Cardiac muscle cell (in vitro differentiated cells and primary cell): Measurements from ENCODE around the gene AUTS2. TPM values are rescaled to one million over a fixed set of nuclear protein-coding genes. Genes with fewer than 3 reads are reported as not detected.

Experiments used
- DNase-seq, 2 donors: peaks; one replicate each; pipeline versions ENCODE4 v3.0.0 to v3.0.0-alpha.2; 2010 to 2017; ENCODE audit warnings: low read depth in 1 of 2, low spot score in 1 of 2
- H3K27ac ChIP-seq: fragments of 200-600 bp; sonication (generic); 2 replicates; pipeline ENCODE4 v1.5.1; 2016
- H3K27me3 ChIP-seq: fragments of 200-600 bp; sonication (generic); 2 replicates; pipeline ENCODE4 v1.6.0; 2016; ENCODE audit warnings: control low read depth
- H3K36me3 ChIP-seq: fragments of 200-600 bp; sonication (generic); 2 replicates; pipeline ENCODE4 v1.5.1; 2016; ENCODE audit warnings: control low read depth
- H3K4me1 ChIP-seq: fragments of 200-600 bp; sonication (generic); 2 replicates; pipeline ENCODE4 v1.8.1; 2017; ENCODE audit warnings: low read depth, mild to moderate bottlenecking, mixed run types
- H3K4me3 ChIP-seq: fragments of 200-600 bp; sonication (generic); 2 replicates; pipeline ENCODE4 v1.5.1; 2016; ENCODE audit warnings: mild to moderate bottlenecking
- H3K9me3 ChIP-seq: fragments of 200-600 bp; sonication (generic); 2 replicates; pipeline ENCODE4 v1.5.1; 2017; ENCODE audit warnings: low read depth, mild to moderate bottlenecking, control low read depth
- CTCF ChIP-seq: IDR thresholded peaks from 2 replicates; pipeline ENCODE4 v1.5.1; 2012; ENCODE audit warnings: low read depth, mild to moderate bottlenecking, low read length
- polyA plus RNA-seq: library from polyadenylated mRNA; unstranded; fragments of >200 nt; fragmentation: Nextera tagmentation; extraction: Ambion mirVana; gene quantifications from 2 replicates; pipeline ENCODE4 v1.2.1, GENCODE V29; 2016
- total RNA-seq: library from RNA; depleted of rRNA; stranded (reverse); fragments of >200 nt; gene quantifications from 2 replicates; pipeline ENCODE4 v1.2.3, GENCODE V29; 2016

Gene AUTS2
- total and polyA plus RNA-seq, 2 experiments from 2014 or later = 41.0 to 45.5 TPM

DNA sequence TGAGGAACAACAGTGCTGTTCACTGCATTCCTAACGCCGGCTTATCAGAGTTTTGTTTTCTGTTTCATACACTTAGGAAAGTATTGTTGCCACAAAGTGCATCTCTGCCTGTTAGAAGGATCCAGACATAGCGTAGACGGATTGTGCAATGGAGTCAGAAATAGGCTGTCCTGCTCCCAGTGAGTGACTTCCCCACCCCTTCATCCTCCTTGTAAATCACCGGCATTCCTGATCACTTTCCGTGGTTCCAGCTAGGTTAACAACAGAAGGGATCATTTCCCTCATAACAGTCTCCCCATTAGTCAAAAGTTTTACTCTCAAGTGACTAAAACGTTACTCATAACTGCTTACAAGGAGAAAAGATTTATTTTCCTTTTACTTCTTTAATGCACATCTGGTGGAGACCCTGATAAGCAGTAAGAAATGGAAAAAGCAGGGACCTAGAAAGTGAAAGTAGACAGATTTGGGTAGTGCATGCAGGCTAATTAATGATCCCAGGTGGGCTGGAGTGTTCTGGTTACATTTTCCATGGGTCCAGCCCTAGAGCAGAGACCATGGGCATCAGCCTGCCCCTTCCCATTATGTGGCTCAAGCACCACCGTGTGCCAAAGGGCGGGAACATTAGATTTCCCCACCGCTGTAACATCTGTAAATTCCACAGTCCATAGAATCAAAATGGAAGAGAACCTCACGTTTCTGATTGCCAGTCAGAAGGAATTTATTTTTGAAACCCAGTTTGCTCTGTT lies 1138.6 kb downstream of the AUTS2 start:
- TF ChIP-seq CTCF = no peak
- Histone ChIP-seq H3K4me3 (no peak overlapping the region), H3K27ac (no peak overlapping the region)

DNA sequence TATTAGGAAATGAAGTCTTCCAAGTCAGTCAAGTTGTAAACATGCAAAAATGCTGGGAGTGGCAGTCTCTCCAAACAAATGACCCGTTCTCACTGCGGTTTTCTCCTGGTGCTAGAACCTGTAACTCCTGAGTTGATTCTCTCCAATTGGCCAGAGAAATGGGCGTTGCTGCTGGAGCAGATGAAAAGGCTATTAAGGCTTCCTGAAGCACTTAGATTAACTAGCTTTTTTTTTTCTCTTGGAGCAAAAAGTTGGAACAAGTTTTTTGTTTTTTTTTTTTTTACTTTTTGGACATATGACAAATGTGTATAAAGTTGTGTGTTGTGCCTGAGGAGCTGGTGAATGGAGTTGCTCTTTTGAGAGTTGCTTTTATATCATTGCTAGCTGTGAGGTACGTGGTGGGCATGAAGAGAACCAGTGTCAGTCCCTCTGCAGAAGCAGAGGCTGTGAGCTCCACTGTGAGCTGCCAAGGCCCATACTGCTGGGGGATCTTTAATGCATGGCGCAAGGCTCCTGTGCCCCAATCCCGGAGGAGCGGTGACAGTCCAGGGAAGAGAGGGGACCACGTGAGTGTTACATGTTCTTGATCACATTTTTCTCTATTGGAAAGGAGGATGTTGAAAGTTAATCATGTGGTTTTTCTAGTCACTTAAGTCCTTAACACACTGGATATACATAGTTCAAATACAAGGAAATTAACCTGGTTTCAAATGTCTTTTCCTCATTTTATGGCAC lies 1140.0 kb downstream of the AUTS2 start:
- Histone ChIP-seq H3K36me3 (no peaks in the 10 kb centered on the region), H3K27me3 (no peaks in the 10 kb centered on the region), H3K4me1 (peaks cover 18% of the 10 kb centered on the region), H3K27ac (no peak overlapping the region), H3K4me3 (no peak overlapping the region), H3K9me3 (no peaks in the 10 kb centered on the region)
- peak in 1 of 2 donors; percentile 32 for DNase-seq
- no peak for TF ChIP-seq CTCF

More for the DNA sequence above, 1138.6 kb downstream of the AUTS2 start:
- peak in 1 of 2 donors; percentile 82 for DNase-seq
- Histone ChIP-seq H3K9me3 (no peaks in the 10 kb centered on the region), H3K36me3 (no peaks in the 10 kb centered on the region), H3K27me3 (no peaks in the 10 kb centered on the region), H3K4me1 (peaks cover 18% of the 10 kb centered on the region)

- DNase-seq = no peak
- H3K36me3 ChIP-seq = no peaks in the 10 kb centered on the region
- no peak overlapping the region for H3K4me3 ChIP-seq
- no peaks in the 10 kb centered on the region for H3K9me3 ChIP-seq
- peaks cover 12% of the 10 kb centered on the region for H3K4me1 ChIP-seq
- H3K27ac ChIP-seq = no peak overlapping the region
- no peak for TF ChIP-seq CTCF
- no peaks in the 10 kb centered on the region for H3K27me3 ChIP-seq
Observed at GRCh38 chr7:70739646-70740210, 1141.5 kb downstream of the AUTS2 start.

GRCh38 chr7:70741666-70742065 lies 1143.4 kb downstream of the AUTS2 start:
- Histone ChIP-seq H3K4me3 (no peak overlapping the region), H3K36me3 (no peaks in the 10 kb centered on the region), H3K27ac (no peak overlapping the region), H3K4me1 (peaks cover 3% of the 10 kb centered on the region), H3K27me3 (no peaks in the 10 kb centered on the region), H3K9me3 (no peaks in the 10 kb centered on the region)
- no peak for TF ChIP-seq CTCF
- no peak for DNase-seq

DNA sequence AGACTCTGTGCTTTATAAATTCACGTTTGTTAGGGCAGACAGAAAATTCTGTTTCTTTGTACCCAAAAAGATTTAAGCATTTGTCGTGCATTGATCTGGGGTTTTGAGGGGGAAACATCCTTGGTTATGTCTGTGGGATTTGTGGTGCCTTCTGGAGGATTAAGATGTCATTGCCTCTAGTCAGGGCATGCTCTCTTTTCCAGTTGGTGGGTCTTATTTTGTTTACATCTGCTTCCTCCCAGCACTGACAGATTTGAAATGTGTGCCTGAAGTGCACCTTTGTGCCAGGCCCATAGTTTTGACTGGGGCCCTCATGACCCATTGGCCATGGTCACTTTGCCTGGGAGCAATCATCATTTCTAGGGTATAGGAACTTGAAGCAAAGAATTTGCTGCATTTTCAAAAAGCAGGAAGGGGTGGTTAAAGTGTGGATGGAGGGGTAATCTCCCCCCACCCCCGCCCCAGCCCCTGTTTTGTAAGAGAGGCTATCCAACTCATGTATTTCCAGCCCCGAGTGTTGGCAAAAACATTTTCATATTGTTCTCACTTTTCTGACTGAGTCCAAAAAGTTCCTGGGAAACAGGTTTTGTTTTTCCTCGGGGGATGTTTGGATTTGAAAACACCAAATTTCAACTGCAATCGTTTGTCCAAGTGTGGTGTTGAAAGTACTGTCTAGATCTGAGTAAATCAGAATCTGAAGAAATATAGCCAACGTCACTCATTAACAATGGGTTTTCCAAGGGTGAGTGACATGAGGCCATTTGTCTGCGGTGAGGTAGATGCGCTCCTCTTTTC lies 1145.5 kb downstream of the AUTS2 start:
- no peak overlapping the region for H3K27ac ChIP-seq
- no peak overlapping the region for H3K4me3 ChIP-seq
- no peaks in the 10 kb centered on the region for H3K4me1 ChIP-seq
- H3K9me3 ChIP-seq = no peaks in the 10 kb centered on the region
- DNase-seq = no peak
- no peak for TF ChIP-seq CTCF
- H3K36me3 ChIP-seq = no peaks in the 10 kb centered on the region
- H3K27me3 ChIP-seq = no peaks in the 10 kb centered on the region
